ENCODE results near the gene HSPA1A.
A peak's percentile ranks its signal among the peaks of the same experiment; 100 is the strongest.

Gene HSPA1A

DNA sequence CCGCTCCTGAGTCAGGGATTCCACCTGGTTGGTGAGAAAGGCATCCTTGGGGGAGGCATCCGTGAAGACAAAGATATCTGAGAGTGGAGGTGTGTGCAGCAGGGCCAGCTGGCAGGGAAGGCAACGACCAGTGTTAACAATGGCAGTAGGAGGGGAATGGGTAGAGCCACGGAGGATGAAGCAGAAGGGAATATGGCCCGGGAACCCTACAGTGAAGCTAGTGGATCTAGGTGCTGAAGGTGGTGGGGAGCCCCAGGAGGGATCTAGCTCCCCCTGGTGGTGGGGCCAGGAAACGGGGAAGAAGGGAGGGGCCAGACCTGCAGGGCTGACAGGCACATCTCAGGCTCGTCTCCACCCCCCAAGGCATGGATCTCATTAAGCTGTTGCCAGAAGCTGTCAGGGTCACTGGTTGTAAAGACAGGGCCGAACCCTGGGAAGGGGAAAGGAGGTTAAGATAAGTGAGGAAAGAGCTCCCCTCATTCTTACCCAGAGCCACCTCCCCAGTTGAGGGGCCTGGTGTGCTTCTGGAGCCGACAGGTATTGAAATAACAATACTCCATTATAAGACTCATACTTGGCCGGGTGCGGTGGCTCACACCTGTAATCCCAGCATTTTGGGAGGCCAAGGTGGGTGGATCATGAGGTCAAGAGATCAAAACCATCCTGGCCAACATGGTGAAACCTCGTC is 45.5 kb upstream of the HSPA1A start:
- Histone ChIP-seq H3K9me3 (ENCODE audit: control extremely low read depth in 1 of 5, control insufficient read depth in 4 of 5, insufficient read depth in 2 of 5, low read depth in 1 of 5, low read length in 4 of 5) (no peaks in the 10 kb centered on the region), H3K27ac (ENCODE audit: insufficient read depth in 1 of 2, low read depth in 1 of 2, low read length in 2 of 2, poor library complexity in 1 of 2, severe bottlenecking in 2 of 2) (no peak overlapping the region), H3K36me3 (ENCODE audit: control insufficient read depth in 4 of 4, insufficient read depth in 4 of 4, low read length in 3 of 4) (no peaks in the 10 kb centered on the region), H3K4me1 (ENCODE audit: control extremely low read depth in 1 of 4, control insufficient read depth in 4 of 4, insufficient read depth in 4 of 4, low read length in 3 of 4) (peaks cover 2 to 22% (median 12%) of the 10 kb centered on the region in 4 experiments), H3K4me3 (ENCODE audit: control insufficient read depth in 1 of 7, extremely low read depth in 1 of 7, insufficient read depth in 4 of 7, low read depth in 2 of 7, low read length in 6 of 7) (no peak overlapping the region), H3K27me3 (replicated peaks in 2 of 5; ENCODE audit: control insufficient read depth in 4 of 5, insufficient read depth in 5 of 5, low read length in 4 of 5) (no peaks in the 10 kb centered on the region)
- ChIA-PET POLR2A (interaction anchor here (0.5 to 1.8 kb wide), 8 partner anchors 18 to 117 kb away, joined by 3 to 18 read pairs (median 5); partner anchors contain the start of genes BAG6, CLIC1, DDAH2 and HSPA1B), CTCF (interaction anchor here (0.6 to 13.2 kb wide), 33 partner anchors 8 to 224 kb away, joined by 3 to 268 read pairs (median 5); partner anchors contain the start of genes ATP6V1G2, CLIC1, DDAH2 and GPANK1)
- peak; percentile 84 to 91 (median 86) for DNase-seq
- 53% methylated on average over 9 of the region's 12 CpGs for WGBS (ENCODE audit: insufficient coverage)

GRCh38 chr6:31770860-31771259 is 44.5 kb upstream of the HSPA1A start:
- CTCF ChIA-PET, result interaction anchor here (0.7 to 13.2 kb wide), 16 partner anchors 9 to 127 kb away, joined by 3 to 268 read pairs (median 7); partner anchors contain the start of genes CLIC1, DDAH2, LY6G6D and MPIG6B
- Histone ChIP-seq H3K4me1 (ENCODE audit: control extremely low read depth in 1 of 4, control insufficient read depth in 4 of 4, insufficient read depth in 4 of 4, low read length in 3 of 4) (peaks cover 2 to 27% (median 12%) of the 10 kb centered on the region in 4 experiments), H3K9me3 (ENCODE audit: control extremely low read depth in 1 of 5, control insufficient read depth in 4 of 5, insufficient read depth in 2 of 5, low read depth in 1 of 5, low read length in 4 of 5) (no peaks in the 10 kb centered on the region), H3K27ac (ENCODE audit: insufficient read depth in 1 of 2, low read depth in 1 of 2, low read length in 2 of 2, poor library complexity in 1 of 2, severe bottlenecking in 2 of 2) (no peak overlapping the region), H3K36me3 (ENCODE audit: control insufficient read depth in 4 of 4, insufficient read depth in 4 of 4, low read length in 3 of 4) (no peaks in the 10 kb centered on the region), H3K4me3 (ENCODE audit: control insufficient read depth in 1 of 7, extremely low read depth in 1 of 7, insufficient read depth in 4 of 7, low read depth in 2 of 7, low read length in 6 of 7) (no peak overlapping the region), H3K27me3 (replicated peaks in 2 of 5; ENCODE audit: control insufficient read depth in 4 of 5, insufficient read depth in 5 of 5, low read length in 4 of 5) (no peaks in the 10 kb centered on the region)
- 100% methylated on average over 1 of the region's 2 CpGs for WGBS (ENCODE audit: insufficient coverage)
- no peak for DNase-seq
- POLR2A ChIA-PET, result interaction anchor here (1.3 to 1.8 kb wide), 2 partner anchors 33 to 56 kb away, joined by 5 to 6 read pairs; partner anchors contain the start of gene HSPA1B

GRCh38 chr6:31771992-31772358 is 43.4 kb upstream of the HSPA1A start:
- ChIA-PET CTCF (interaction anchor here (1.2 to 13.2 kb wide), 6 partner anchors 14 to 82 kb away, joined by 3 to 268 read pairs (median 10); partner anchors contain the start of genes CLIC1, DDAH2, LY6G6D and MPIG6B), POLR2A (interaction anchor here (0.7 to 1.3 kb wide), 3 partner anchors 34 to 67 kb away, joined by 3 to 6 read pairs (median 4); partner anchors contain the start of gene DDAH2)
- DNase-seq, result peak in 2 of 3 donors; percentile 39 to 47
- Histone ChIP-seq H3K4me3 (ENCODE audit: control insufficient read depth in 1 of 7, extremely low read depth in 1 of 7, insufficient read depth in 4 of 7, low read depth in 2 of 7, low read length in 6 of 7) (no peak overlapping the region), H3K9me3 (ENCODE audit: control extremely low read depth in 1 of 5, control insufficient read depth in 4 of 5, insufficient read depth in 2 of 5, low read depth in 1 of 5, low read length in 4 of 5) (no peaks in the 10 kb centered on the region), H3K4me1 (ENCODE audit: control extremely low read depth in 1 of 4, control insufficient read depth in 4 of 4, insufficient read depth in 4 of 4, low read length in 3 of 4) (peaks cover 2 to 37% (median 21%) of the 10 kb centered on the region in 4 experiments), H3K27ac (ENCODE audit: insufficient read depth in 1 of 2, low read depth in 1 of 2, low read length in 2 of 2, poor library complexity in 1 of 2, severe bottlenecking in 2 of 2) (no peak overlapping the region), H3K36me3 (ENCODE audit: control insufficient read depth in 4 of 4, insufficient read depth in 4 of 4, low read length in 3 of 4) (no peaks in the 10 kb centered on the region), H3K27me3 (replicated peaks in 2 of 5; ENCODE audit: control insufficient read depth in 4 of 5, insufficient read depth in 5 of 5, low read length in 4 of 5) (no peaks in the 10 kb centered on the region)
- 100% methylated on average over 2 of the region's 4 CpGs for WGBS (ENCODE audit: insufficient coverage)

GRCh38 chr6:31775184-31775583 is 40.2 kb upstream of the HSPA1A start:
- Histone ChIP-seq H3K9me3 (ENCODE audit: control extremely low read depth in 1 of 5, control insufficient read depth in 4 of 5, insufficient read depth in 2 of 5, low read depth in 1 of 5, low read length in 4 of 5) (no peaks in the 10 kb centered on the region), H3K4me1 (ENCODE audit: control extremely low read depth in 1 of 4, control insufficient read depth in 4 of 4, insufficient read depth in 4 of 4, low read length in 3 of 4) (peaks cover 0 to 37% (median 20%) of the 10 kb centered on the region in 4 experiments), H3K4me3 (ENCODE audit: control insufficient read depth in 1 of 7, extremely low read depth in 1 of 7, insufficient read depth in 4 of 7, low read depth in 2 of 7, low read length in 6 of 7) (no peak overlapping the region), H3K36me3 (ENCODE audit: control insufficient read depth in 4 of 4, insufficient read depth in 4 of 4, low read length in 3 of 4) (peaks cover 2 to 24% (median 19%) of the 10 kb centered on the region in 4 experiments), H3K27me3 (replicated peaks in 2 of 5; ENCODE audit: control insufficient read depth in 4 of 5, insufficient read depth in 5 of 5, low read length in 4 of 5) (no peaks in the 10 kb centered on the region), H3K27ac (ENCODE audit: insufficient read depth in 1 of 2, low read depth in 1 of 2, low read length in 2 of 2, poor library complexity in 1 of 2, severe bottlenecking in 2 of 2) (no peak overlapping the region)
- WGBS (ENCODE audit: insufficient coverage), result 97% methylated on average over 3 of the region's 4 CpGs
- no peak for DNase-seq
- ChIA-PET POLR2A (no interaction called here), CTCF (interaction anchor here (0.9 to 13.2 kb wide), 7 partner anchors 16 to 94 kb away, joined by 3 to 268 read pairs (median 4); partner anchors contain the start of genes CLIC1, DDAH2, MPIG6B and MSH5)

DNA sequence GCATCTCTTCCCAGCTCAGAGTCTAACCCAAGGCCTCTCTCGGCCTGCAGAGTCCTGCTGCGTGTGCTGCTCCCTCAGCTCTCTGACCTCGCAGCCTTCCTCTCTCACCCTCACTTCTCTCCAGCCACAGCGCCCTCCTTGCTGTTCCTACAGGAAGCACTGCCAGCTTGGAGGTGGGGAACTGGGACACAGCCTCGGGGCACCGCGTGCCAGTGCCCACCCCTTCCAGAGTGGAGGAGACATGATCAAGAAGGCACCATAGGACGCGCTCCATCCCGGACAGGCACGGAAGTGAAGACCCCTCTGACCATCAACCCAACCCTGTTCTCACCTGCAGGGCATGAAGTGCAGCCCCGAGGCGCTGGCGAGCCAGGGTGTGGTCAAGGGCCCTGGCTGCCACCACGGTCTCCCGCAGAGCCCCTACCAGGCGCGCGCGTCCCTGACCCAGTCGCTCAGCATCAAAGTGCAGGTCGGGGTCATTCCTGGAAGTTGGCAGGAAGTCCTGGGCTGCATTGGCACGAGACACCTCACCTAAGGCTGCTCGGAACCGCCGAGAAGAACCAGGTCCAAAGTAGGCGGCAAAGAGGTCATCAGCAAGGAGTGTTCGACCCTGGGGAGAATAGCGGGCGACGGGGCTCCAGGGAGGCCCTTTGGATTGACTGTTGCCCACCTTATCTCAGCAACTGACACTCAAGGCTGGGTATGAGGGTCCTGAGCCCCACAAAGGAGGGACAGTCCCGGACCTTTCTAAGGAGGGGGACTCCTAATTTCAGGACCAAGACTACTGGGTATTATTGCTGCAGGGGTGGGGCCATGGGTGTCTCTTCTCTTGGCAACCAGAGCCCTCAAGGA is 39.5 kb upstream of the HSPA1A start:
- ChIA-PET CTCF (interaction anchor here (1.0 to 13.2 kb wide), 7 partner anchors 11 to 95 kb away, joined by 3 to 268 read pairs (median 5); partner anchors contain the start of genes CLIC1, DDAH2, MPIG6B and MSH5), POLR2A (interaction anchor here (0.6 to 1.0 kb wide), 2 partner anchors 38 to 40 kb away, joined by 3 read pairs; partner anchors contain the start of gene CLIC1)
- no peak overlapping the region for H3K4me3 ChIP-seq (ENCODE audit: control insufficient read depth in 1 of 7, extremely low read depth in 1 of 7, insufficient read depth in 4 of 7, low read depth in 2 of 7, low read length in 6 of 7)
- H3K4me1 ChIP-seq (ENCODE audit: control extremely low read depth in 1 of 4, control insufficient read depth in 4 of 4, insufficient read depth in 4 of 4, low read length in 3 of 4), result peaks cover 0 to 37% (median 20%) of the 10 kb centered on the region in 4 experiments
- no peak for DNase-seq
- 92% methylated on average over 31 of the region's 32 CpGs for WGBS (ENCODE audit: insufficient coverage)
- H3K36me3 ChIP-seq (ENCODE audit: control insufficient read depth in 4 of 4, insufficient read depth in 4 of 4, low read length in 3 of 4), result peaks cover 2 to 31% (median 25%) of the 10 kb centered on the region in 4 experiments
- peak overlapping the region in 1 of 2 experiments; percentile 70 for H3K27ac ChIP-seq (ENCODE audit: insufficient read depth in 1 of 2, low read depth in 1 of 2, low read length in 2 of 2, poor library complexity in 1 of 2, severe bottlenecking in 2 of 2)
- H3K27me3 ChIP-seq (replicated peaks in 2 of 5; ENCODE audit: control insufficient read depth in 4 of 5, insufficient read depth in 5 of 5, low read length in 4 of 5), result no peaks in the 10 kb centered on the region
- no peaks in the 10 kb centered on the region for H3K9me3 ChIP-seq (ENCODE audit: control extremely low read depth in 1 of 5, control insufficient read depth in 4 of 5, insufficient read depth in 2 of 5, low read depth in 1 of 5, low read length in 4 of 5)

- no peaks in the 10 kb centered on the region for H3K9me3 ChIP-seq (ENCODE audit: control extremely low read depth in 1 of 5, control insufficient read depth in 4 of 5, insufficient read depth in 2 of 5, low read depth in 1 of 5, low read length in 4 of 5)
- H3K36me3 ChIP-seq (ENCODE audit: control insufficient read depth in 4 of 4, insufficient read depth in 4 of 4, low read length in 3 of 4), result peaks cover 2 to 38% (median 31%) of the 10 kb centered on the region in 4 experiments
- peaks cover 0 to 37% (median 20%) of the 10 kb centered on the region in 4 experiments for H3K4me1 ChIP-seq (ENCODE audit: control extremely low read depth in 1 of 4, control insufficient read depth in 4 of 4, insufficient read depth in 4 of 4, low read length in 3 of 4)
- peak overlapping the region in 3 of 7 experiments; percentile 6 to 60 (median 46) for H3K4me3 ChIP-seq (ENCODE audit: control insufficient read depth in 1 of 7, extremely low read depth in 1 of 7, insufficient read depth in 4 of 7, low read depth in 2 of 7, low read length in 6 of 7)
- 19% methylated on average over 14 of the region's 14 CpGs for WGBS (ENCODE audit: insufficient coverage)
- POLR2A ChIA-PET, result interaction anchor here (0.6 to 1.0 kb wide), 3 partner anchors 37 to 40 kb away, joined by 3 to 4 read pairs (median 3); partner anchors contain the start of genes CLIC1 and MSH5
- CTCF ChIA-PET, result interaction anchor here (1.7 to 2.6 kb wide), 3 partner anchors 10 to 62 kb away, joined by 4 to 6 read pairs (median 5); partner anchors contain the start of genes LY6G6D and MSH5
- H3K27ac ChIP-seq (ENCODE audit: insufficient read depth in 1 of 2, low read depth in 1 of 2, low read length in 2 of 2, poor library complexity in 1 of 2, severe bottlenecking in 2 of 2), result peak overlapping the region in 1 of 2 experiments; percentile 70
- no peaks in the 10 kb centered on the region for H3K27me3 ChIP-seq (replicated peaks in 2 of 5; ENCODE audit: control insufficient read depth in 4 of 5, insufficient read depth in 5 of 5, low read length in 4 of 5)
- peak in 1 of 3 donors; percentile 67 for DNase-seq
These were observed 38.8 kb upstream of the HSPA1A start for GRCh38 chr6:31776485-31776988.
